SW480 (cell line): ENCODE measurements around the gene TTC39C.

Experiments
- DNase-seq: peaks from one replicate; pipeline ENCODE4 v3.0.0-alpha.2; 2016; ENCODE audit warnings: low spot score

TTC39C gene

GRCh38 chr18:24089076-24089475, 74.5 kb downstream of the TTC39C start:
- no peak for DNase-seq

DNA sequence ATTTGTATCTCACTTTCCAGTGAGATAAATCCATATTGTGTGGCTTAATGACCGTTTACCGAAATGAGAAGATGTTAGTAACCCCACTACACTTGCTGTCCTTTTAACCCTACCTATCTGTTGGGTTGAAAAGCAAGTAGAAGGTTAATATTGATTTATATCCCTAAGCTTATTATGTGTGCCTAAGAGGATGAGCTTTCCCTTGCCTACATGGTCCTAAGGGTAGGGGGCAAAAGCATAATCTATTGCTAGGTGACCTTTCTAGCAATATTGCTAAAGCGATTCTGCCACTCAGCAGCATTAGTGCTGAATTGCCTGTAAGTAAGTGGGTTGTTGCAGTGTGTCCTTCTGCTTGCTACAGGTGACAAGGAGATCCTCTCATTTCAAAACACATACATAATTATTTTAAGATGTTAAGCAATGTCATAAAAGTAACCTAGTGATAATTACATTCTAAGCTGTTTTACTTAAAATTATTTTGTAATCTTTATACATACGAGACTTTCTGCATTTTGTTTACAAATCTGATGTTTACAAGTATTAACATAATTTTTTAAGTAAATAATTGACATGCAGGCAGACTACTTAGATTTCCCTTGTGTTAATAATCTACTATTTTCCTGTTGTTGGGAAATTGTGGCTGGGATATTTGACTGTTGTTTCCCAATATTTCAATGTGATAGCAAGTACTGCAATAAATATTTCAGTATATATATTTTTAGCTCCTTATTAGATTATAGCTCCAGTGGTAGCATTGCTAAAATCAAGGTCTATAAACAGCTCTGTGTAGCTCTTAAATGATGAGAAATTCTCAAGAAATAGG, 75.2 kb downstream of the TTC39C start:
- DNase-seq, result no peak

DNA sequence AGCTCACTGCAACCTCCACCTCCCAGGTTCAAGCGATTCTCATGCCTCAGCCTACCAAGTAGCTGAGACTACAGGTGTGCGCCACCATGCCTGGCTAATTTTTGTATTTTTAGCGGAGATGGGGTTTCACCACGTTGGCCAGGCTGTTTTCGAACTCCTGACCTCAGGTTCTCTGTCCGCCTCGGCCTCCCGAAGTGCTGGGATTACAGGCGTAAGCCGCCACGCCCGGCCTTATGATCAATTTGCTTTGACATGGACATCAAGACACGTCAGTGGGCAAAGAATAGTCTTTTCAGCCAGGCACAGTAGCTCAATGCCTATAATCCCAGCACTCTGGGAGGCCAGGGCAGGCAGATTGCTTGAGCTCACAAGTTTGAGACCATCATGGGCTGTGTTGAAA, 76.3 kb downstream of the TTC39C start:
- DNase-seq, result no peak

DNA sequence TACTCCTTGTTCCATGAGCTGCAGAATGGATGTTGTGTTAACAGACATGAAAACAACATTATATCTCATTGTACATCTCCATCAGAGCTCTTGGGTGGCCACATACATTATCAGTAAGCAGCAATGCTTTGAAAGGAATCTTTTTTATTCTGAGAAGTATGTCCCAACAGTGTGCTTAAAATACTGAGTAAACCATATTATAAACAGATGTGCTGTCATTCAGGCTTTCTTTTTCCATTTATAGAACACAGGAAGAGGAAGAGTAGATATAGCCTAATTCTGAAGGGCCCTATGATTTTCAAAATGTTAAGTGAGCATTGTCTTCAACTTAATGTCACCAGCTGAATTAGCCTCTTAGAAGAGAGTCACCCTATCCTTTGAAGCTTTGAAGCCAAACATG, 80.0 kb downstream of the TTC39C start:
- DNase-seq, result no peak

GRCh38 chr18:24095976-24096375, 81.4 kb downstream of the TTC39C start:
- no peak for DNase-seq

GRCh38 chr18:24103320-24104021, 88.9 kb downstream of the TTC39C start:
- DNase-seq, result no peak

GRCh38 chr18:24104486-24104885, 89.9 kb downstream of the TTC39C start:
- DNase-seq, result no peak

DNA sequence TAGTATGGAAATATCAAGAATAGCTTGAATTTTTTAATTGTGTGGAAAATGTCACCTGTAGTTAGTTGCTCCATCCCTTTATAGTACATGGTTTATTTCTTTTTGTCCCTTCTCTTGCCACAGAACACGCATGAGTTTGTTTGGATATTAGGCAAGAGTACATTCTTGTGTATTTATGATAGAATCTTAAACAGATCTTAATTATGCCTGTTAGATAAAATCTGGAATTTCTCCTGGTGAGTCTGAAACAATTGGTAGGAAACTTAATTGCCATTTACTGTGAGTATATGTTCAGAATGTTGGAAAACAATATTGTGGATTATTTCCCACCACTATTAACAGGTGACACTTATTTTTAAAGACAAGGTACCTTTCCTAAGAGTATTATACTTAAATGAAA, 94.1 kb downstream of the TTC39C start:
- DNase-seq, result no peak

DNA sequence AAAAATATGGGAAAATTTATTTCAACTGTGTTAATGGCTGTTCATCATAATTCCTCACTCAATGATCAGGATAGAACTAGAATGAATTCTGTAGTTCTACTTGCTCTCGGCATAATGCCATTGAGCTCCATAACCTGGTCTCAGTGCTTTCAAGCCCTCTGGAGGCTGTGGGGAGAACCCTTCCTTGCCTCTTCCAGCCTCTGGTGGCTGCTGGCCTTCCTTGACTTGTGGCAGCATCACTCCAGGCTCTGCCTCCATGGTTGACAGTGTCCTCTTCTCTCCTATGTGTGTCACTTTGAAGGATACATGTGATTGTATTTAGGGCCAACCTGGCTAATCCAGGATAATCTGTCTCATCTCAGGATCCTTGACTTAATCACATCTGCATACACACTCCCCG, 97.4 kb downstream of the TTC39C start:
- DNase-seq, result no peak

DNA sequence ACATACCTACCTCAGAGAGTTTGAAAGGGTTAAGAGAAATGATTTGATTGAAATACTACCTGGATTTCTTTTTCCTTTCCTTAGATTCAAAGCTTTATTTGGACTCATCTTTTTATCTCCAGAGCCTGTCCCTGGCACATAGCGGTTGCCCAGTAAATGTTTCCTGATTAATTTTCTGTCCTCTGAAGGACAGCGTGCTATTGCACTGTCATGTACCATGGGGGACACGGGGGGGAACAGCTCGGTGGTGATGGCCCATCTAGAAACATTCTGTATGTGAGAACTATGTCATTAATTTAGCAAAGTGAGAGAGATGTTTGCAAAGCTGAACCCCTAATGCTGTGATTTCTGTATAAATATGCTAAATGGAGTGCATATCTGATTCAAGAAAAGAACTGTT, 97.9 kb downstream of the TTC39C start:
- no peak for DNase-seq

DNA sequence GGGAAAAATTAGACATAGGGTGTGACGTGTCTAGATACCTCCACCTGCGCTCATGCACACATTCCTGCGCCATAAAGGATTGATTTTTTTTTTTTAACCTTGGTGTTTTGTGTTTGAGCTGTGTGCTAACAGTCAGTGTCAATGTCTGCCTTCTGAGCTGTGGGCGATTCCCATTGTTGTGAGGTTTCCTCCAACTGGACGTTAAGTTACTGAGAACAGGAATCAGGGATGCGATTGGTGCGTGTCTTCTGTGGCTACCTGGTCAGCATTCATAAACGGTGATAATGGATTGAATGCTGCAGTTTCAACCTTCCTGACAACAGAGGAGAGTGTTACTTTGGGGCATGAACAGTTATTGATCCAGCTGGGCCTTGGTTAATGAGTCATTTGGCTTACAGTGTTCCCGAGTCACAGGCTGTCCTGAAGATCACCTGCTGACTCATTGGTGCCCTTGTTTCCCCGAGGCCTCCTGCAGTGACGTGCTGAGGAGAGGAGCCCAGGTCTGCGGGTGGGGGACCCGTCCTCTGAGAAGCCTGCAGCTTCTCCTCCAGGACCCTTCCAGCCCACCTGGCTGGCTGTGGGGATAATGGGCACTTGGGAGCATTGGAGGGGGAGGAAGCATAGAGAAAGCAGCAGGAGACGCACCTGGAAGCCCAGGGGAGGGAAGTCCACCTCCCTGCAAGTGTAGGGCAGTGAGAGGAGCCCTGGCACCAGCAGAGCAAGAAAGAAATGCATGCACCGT, 98.5 kb downstream of the TTC39C start:
- DNase-seq, result peak; percentile 33

DNA sequence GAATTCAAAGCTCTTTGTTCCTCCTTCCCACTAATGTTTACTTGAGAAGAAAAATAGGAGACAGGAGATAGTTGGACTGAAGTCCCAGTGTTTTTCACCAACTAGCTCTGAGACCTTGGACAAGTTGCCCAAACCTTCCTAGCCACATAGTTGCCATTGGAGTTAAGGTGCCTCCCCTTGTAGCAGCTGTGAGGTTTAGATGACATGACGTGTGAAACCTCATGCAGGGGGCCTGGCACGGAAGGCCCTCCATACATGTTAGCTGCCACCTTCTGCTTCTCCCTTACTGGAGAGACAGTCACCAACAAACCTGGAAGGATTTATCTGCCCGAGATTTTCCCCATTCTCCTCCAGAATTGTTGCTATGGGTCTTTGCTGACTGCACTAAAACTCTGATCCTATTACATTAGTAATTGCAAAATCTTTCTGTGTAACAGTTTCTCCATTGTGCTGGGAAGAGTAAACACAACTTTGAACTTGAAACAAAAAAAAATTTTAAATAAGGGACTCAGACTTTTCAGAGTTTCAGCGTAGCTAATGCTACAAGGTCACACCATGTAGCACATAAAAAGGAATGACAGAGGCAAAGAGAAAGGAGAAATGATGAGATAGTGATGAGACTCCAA, 100.5 kb downstream of the TTC39C start:
- DNase-seq, result no peak

GRCh38 chr18:24115628-24116027, 101.1 kb downstream of the TTC39C start:
- DNase-seq, result no peak

DNA sequence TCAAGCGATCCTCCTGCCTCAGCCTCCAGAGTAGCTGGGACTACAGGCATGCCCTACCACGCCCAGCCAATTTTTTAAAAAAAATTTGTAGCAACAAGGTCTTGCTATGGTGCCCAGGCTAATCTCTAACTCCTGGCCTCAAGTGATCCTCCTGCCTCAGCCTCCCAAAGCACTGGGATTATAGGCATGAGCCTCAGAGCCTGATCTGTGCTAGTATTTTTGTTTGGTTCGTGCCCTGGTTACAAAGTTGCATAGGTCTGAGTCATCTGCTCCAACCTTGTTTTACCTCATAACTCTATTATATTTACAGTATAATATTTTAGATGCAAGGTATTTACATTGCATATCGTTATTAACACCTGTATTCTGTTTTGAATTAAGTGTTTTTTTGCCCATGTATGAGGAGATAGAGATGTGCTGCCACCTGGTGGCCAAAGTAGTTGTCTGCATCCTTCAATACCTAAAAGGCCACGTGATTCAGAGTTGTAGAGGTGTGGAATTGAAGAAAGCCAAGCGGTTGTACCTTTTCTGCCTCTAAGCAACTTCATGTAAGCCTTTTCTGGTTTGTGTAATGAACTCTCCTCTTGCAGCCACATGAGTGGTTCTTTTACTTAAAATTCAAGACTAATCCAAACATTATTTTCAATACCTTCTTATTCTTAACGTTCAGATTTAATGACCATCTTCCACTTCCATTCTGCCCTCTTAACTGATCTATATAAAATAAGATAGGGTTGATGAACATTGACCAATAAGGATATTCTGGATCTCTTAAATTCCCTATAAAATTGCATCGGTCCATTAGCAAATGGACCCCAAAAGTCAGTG, 104.4 kb downstream of the TTC39C start:
- DNase-seq, result peak; percentile 79

DNA sequence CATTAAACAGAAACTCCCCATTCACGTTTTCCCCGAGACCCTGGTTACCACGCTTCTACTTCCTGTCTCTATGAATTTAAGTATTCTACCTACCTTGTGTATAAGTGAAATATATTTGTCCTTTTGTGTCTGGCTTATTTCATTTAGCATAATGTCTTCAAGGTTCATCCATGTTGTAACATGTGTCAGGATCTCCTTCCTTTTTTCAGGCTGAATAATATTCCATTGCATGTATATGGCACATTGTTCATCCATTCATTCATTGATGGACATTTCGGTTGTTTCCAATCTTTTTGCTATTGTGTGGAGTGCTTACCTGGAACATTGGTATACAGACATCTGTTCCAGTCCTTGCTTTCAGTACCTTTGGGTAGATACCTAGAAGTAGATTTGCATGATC, 106.1 kb downstream of the TTC39C start:
- DNase-seq, result no peak

GRCh38 chr18:24121625-24122024, 107.1 kb downstream of the TTC39C start:
- no peak for DNase-seq

DNA sequence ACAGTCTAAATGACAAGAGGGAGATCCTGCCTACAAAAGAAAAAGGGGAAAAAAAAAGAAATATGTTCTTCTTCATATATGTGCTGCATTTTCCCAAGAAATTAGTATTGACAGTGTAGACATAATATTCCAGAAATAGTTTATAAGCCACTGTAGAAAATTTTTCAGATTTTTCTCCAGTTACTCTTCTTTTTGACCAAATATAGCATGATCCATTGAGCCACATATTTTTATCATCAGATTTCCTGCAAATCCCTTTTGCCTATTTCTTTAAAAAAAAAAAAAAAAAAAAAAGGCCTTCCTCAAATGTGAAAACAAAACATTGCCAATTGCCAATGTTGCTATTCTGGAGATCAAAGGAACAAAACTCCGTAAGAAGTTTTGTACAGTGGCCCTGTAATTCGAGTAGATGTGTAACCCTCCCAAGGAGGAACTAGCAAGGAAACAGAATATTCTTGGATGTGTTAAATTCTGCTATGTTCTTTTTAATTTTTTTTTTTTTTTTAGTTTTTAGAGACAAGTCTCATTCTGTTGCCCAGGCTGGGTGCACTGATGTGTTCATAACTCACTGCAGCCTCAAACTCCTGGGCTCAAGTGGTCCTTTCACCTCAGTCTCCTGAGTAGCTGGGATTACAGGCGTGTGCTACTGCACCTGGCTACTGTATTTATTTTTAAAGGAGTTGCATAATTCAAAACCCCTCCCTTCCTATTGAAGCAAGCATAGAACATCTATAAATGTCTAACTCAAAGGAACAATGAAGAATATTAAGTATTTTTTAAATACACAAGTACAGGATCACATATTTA, 111.8 kb downstream of the TTC39C start:
- no peak for DNase-seq

GRCh38 chr18:24127735-24128134, 113.2 kb downstream of the TTC39C start:
- DNase-seq, result no peak

DNA sequence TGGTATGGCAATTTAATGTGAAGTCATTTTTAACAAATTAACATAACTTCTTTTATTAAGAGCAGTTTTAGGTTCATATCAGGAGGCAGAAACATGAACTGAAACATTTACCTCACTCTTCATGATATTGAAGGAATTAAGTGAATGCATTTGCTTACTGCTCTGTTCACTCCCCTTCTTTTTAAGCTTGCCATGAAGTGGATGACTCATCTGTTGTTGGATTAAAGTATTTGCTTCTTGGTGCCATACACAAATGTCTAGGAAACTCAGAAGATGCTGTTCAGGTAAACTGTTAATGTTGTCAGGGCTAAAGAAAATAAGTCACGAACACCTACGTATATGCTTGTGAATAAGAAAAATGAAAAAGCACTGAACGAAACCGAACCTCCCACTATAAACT, 114.1 kb downstream of the TTC39C start:
- DNase-seq, result no peak

- DNase-seq, result no peak
These were observed 115.9 kb downstream of the TTC39C start for GRCh38 chr18:24130494-24130893.

DNA sequence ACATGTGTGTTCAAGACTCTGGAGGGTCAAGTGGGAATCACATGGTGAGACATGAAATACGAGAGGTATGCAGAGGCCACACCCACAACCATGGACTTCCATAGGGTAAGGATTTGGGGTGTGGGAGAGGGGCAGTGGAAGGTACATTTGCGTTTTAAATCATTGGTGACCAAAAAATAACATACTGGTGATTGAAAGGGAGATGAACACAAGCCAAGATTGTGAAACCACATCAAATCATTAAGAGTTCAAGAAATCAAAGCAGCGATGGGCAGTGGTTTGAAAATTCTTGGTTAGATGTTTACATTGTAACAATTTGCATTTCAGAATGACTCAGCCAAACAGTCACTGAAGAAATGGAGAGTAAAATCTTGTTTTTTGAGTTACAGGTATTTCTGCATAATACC, 122.4 kb downstream of the TTC39C start:
- peak; percentile 83 for DNase-seq
